Activated CD4-positive, alpha-beta T cell treated with anti-CD3 and anti-CD28 coated beads for 36 hours (primary cell): Measurements from ENCODE around the gene PABPC1L. TPM values are rescaled to one million over a fixed set of nuclear protein-coding genes. Genes with fewer than 3 reads are reported as not detected.

Experiments used
- ATAC-seq: fragments of 200-7000 bp; cut with Tn5 transposase; one replicate; pipeline ENCODE4 v1.10.0; 2021; ENCODE audit warnings: mild to moderate bottlenecking, moderate library complexity
- CTCF ChIA-PET: fragments of 350-600 bp; sonication (Branson Sonifier 250); formaldehyde crosslinking; loops from one replicate; lab custom pipeline; 2021; ENCODE audit warnings: antibody characterized with exemption; lab: Charles Lee
- POLR2A ChIA-PET: fragments of 350-600 bp; sonication (Branson Sonifier 250); formaldehyde crosslinking; loops from one replicate; lab custom pipeline; 2021; ENCODE audit warnings: antibody characterized with exemption, inconsistent platforms; lab: Charles Lee
- DNase-seq: peaks from one replicate; pipeline ENCODE4 v3.0.0-alpha.2; 2020
- H3K27ac Mint-ChIP-seq: one replicate; pipeline ENCODE4 v1.8.0; 2021; ENCODE audit warnings: mixed read lengths
- H3K27me3 Mint-ChIP-seq: one replicate; pipeline ENCODE4 v1.8.0; 2021; ENCODE audit warnings: mixed read lengths
- H3K36me3 Mint-ChIP-seq: one replicate; pipeline ENCODE4 v1.8.0; 2021; ENCODE audit warnings: low read depth, mixed read lengths
- H3K4me1 Mint-ChIP-seq: one replicate; pipeline ENCODE4 v1.8.0; 2021; ENCODE audit warnings: mixed read lengths
- H3K4me3 Mint-ChIP-seq: one replicate; pipeline ENCODE4 v1.8.0; 2021; ENCODE audit warnings: mild to moderate bottlenecking, moderate library complexity, mixed read lengths
- H3K9me3 Mint-ChIP-seq: one replicate; pipeline ENCODE4 v1.8.0; 2021; ENCODE audit warnings: low read depth, mixed read lengths
- intact Hi-C, 2 experiments: fragments of 100-400 bp; cut with DNase I in 1 of 2; cut with micrococcal nuclease in 1 of 2; formaldehyde crosslinking; loops; one replicate each; pipeline versions ENCODE4 v1.14.2 to v1.15.1; 2022 to 2024; cut with DNase I, micrococcal nuclease
- total RNA-seq, 2 experiments: library from RNA; stranded (reverse); gene quantifications; one replicate each; pipeline ENCODE4 v1.2.3, GENCODE V29; 2021

Gene PABPC1L
- total RNA-seq, 2 experiments from 2014 or later = 61.7 to 71.3 TPM

DNA sequence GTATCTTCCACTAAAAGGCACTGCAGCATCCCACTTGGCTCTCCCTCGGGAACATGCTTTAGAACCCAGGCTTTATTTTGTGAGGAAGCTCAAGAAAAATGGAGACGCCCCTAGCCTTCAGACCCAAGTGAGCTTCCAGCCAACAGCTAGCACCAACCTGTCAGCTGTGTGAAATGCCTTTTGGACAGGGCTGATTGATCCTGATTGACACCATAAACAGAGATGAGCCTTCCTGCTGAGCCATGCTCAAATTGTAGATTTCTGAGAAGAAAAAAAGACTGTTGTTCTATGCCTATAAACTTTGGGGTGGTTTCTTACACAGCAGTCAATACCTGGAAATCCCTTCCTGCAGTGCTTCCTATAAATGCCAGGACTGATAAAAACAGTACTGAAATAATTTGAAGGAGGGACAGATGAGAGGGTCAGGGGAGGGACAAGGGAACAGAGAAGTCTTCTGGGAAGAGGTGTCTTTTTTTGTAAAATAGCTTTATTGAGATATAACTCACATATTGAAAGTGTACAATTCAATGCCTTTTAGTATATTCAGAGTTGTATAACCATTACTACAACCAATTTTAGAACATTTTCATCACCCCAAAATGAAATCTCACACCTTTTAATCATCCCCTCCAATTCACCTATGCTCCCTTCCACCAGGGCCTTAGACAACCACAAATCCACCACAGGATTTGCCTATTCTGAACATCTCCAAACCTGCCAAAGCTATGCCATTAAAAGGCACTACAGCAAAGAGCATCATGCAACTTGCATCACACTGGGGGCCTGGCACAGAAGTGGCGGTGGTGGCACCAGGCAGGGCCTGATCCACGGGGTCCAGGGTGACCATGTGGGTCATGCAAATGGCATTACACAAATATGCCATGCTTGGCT, 53.7 kb downstream of the PABPC1L start:
- Mint-ChIP-seq H3K27ac (peak overlapping the region; percentile 3), H3K9me3 (no peaks in the 10 kb centered on the region), H3K36me3 (peaks cover 33% of the 10 kb centered on the region), H3K4me3 (no peak overlapping the region), H3K27me3 (no peaks in the 10 kb centered on the region), H3K4me1 (peaks cover 49% of the 10 kb centered on the region)
- no peak for ATAC-seq
- DNase-seq = no peak
- intact Hi-C loops = loop anchor here in 1 of 2 experiments (10.0 kb wide), 3 partner anchors 831 to 1011 kb away; partner anchors contain the start of genes DNTTIP1, SPATA25, WFDC3 and ZNF335
- POLR2A ChIA-PET = interaction anchor here (1.1 kb wide), 1 partner anchor 8 kb away, joined by 5 read pairs; no protein-coding TSS in a partner anchor
- CTCF ChIA-PET = interaction anchor here (0.6 to 1.0 kb wide), 2 partner anchors 24 to 27 kb away, joined by 4 read pairs; no protein-coding TSS in a partner anchor

DNA sequence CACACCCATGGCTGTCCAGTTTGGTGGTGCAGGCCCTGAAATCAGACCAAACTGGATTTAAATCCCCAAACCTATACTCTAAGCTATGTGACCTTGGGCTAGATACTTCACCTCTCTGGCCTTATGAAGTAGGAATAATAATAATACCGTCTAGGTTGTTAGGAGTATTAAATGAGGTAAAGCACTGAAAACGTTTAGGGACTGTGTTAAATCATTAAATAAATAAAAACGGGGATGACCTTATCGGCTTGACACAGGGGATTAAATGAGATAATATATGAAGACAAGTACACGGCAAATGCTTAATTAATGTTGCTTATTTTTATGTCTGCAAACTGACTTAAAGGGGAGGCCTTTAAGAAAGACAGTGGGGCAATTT, 55.8 kb downstream of the PABPC1L start:
- intact Hi-C loops = loop anchor here (1.0 to 10.0 kb wide), 13 partner anchors 53 to 1213 kb away; partner anchors contain the start of genes DNTTIP1 (in 1 of the 2), PABPC1L (in 1 of the 2), PIGT (in 1 of the 2) and SDC4 (in 1 of the 2)
- POLR2A ChIA-PET = no interaction called here

DNA sequence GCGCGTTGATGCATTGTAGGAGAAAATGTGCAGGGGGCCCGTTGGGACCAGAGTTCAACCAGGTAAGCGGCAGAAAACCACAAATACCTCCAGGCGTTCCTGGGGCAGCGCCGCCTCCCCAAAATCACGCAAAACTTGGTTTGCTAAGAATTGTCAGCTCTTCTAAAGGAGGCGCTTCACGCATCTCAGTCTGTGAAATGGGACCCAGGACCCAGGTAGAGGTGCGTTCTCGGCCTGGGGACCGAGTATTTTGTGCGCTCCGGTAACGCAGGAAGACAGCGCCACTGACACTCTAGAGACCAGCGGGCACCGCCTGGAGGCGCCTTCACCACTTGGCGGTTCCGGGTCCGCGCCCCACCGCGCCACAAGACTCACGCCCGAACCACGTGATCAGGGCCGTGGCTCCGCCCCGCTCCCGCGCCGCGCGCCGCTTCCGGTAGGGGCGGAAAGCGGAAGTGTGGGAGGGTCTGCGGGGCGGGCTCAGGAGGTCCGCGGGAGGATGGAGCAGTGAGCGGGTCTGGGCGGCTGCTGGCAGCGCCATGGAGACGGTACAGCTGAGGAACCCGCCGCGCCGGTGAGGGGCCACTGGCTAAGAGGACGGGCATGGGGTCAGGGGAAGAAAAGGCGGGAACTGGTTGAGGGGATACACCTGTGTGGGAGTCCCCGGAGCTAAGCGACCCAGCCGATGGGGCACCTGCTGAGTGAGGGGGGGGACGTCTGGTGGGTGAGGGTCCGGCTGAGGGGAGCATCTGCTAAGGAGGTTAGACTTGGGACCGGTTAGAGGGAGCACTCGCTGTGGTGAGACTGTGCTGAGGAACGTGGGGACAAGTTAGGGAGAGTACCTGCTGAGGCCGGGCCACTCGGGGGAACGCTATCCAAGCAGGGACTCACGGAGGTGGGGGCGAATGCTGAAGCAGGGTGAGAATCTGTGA, 56.4 kb downstream of the PABPC1L start, which contains the start of gene STK4:
TSS of gene STK4 (plus strand) at position 483 of the 932 bp plus-strand sequence. CDS start at position 540, 57 bp downstream.
- peaks cover 55% of the 10 kb centered on the region for H3K4me1 Mint-ChIP-seq
- H3K36me3 Mint-ChIP-seq = peaks cover 27% of the 10 kb centered on the region
- peak; percentile 71 for ATAC-seq

More for the DNA sequence above, 55.8 kb downstream of the PABPC1L start:
- Mint-ChIP-seq H3K4me3 (peak overlapping the region; percentile 94), H3K9me3 (no peaks in the 10 kb centered on the region), H3K27me3 (no peaks in the 10 kb centered on the region), H3K27ac (peak overlapping the region; percentile 98), H3K36me3 (peaks cover 27% of the 10 kb centered on the region), H3K4me1 (peaks cover 55% of the 10 kb centered on the region)
- ATAC-seq (no peak), DNase-seq (no peak)
- CTCF ChIA-PET = interaction anchor here (0.6 to 1.5 kb wide), 3 partner anchors 9 to 328 kb away, joined by 3 to 5 read pairs (median 4); no protein-coding TSS in a partner anchor

DNA sequence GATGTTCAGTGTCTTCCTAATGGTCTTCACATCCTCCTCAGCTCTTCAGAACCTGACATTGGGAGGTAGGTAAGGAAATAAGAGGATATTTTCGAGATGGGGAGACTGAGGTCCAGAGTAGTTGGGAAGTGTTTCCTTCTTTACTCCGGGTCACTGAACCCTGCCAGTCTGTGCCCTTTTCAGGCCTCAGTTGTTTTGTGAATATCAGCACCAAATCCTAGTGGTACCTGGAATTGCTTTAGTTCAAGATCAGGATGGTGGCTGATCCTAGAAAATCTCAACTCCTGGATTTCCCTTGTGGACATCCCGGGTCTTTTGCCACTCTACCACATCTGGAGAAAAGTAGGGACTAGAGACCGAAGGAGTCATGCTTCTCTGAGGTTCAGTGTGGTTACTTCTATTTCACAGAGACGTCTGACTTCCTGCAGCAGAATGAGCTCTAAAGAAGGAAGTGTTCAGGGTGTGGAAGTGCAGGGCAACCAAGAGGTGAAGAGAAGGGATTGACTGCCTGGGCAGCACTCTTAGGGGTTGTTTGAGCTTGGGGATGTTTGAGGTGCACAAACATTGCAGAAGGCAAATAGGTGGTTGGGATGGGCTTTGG, 57.4 kb downstream of the PABPC1L start:
- peak; percentile 41 for DNase-seq
- intact Hi-C loops = loop anchor here (2.0 to 10.0 kb wide), 11 partner anchors 55 to 1215 kb away; partner anchors contain the start of genes DNTTIP1 (in 1 of the 2), PABPC1L (in 1 of the 2), PIGT (in 1 of the 2) and SDC4 (in 1 of the 2)
- ChIA-PET CTCF (interaction anchor here (0.9 to 1.2 kb wide), 5 partner anchors 11 to 91 kb away, joined by 3 to 6 read pairs (median 4); no protein-coding TSS in a partner anchor), POLR2A (interaction anchor here (0.6 to 5.9 kb wide), 9 partner anchors 8 to 392 kb away, joined by 3 to 72 read pairs (median 5); partner anchors contain the start of genes TOMM34 and YWHAB)
- ATAC-seq = peak; percentile 16
- Mint-ChIP-seq H3K27ac (peak overlapping the region; percentile 98), H3K36me3 (peaks cover 27% of the 10 kb centered on the region), H3K4me1 (peaks cover 53% of the 10 kb centered on the region), H3K4me3 (peak overlapping the region; percentile 94), H3K9me3 (no peaks in the 10 kb centered on the region), H3K27me3 (no peaks in the 10 kb centered on the region)

More for the DNA sequence above, 56.4 kb downstream of the PABPC1L start, which contains the start of gene STK4:
- ChIA-PET CTCF (interaction anchor here (1.1 to 1.5 kb wide), 2 partner anchors 9 to 12 kb away, joined by 4 to 5 read pairs; no protein-coding TSS in a partner anchor), POLR2A (interaction anchor here (0.7 to 1.6 kb wide), 3 partner anchors 12 to 325 kb away, joined by 3 to 8 read pairs (median 3); no protein-coding TSS in a partner anchor)
- intact Hi-C loops = loop anchor here (1.0 to 10.0 kb wide), 13 partner anchors 54 to 1214 kb away; partner anchors contain the start of genes DNTTIP1 (in 1 of the 2), PABPC1L (in 1 of the 2), PIGT (in 1 of the 2) and SDC4 (in 1 of the 2)
- peak within 1 kb of the TSS; percentile 98 for H3K27ac Mint-ChIP-seq
- H3K27me3 Mint-ChIP-seq = no peaks in the 10 kb centered on the region
- H3K4me3 Mint-ChIP-seq = peak within 1 kb of the TSS; percentile 94
- no peaks in the 10 kb centered on the region for H3K9me3 Mint-ChIP-seq
- peak; percentile 97 for DNase-seq

DNA sequence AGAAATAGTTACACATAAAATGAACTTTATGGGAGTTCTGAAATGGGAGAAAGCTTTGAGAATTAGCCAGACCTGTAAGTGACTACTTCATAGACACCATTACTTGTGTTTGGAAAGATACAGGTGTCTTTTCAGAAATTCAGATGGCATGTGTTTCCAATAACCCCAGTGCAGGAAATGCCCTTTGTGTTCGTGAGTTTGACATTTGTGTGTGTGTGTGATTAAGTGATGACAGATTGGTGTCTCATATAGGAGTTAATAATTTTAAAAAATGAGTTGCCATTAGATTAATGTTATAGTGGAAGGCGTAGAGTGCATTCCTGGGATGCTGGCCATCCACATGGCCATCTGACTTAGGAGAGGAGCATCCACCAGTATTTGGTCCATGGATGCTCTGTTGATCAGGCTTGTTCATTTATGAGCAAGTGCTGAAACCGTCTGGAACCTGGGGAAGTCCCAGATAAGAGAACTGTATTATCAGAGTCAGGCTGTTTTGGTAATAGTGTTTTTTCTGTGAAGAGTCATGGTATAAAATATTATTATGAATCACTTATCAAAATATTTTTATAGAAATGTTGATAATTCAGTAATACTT, 59.5 kb downstream of the PABPC1L start:
- peaks cover 56% of the 10 kb centered on the region for H3K4me1 Mint-ChIP-seq
- peaks cover 45% of the 10 kb centered on the region for H3K36me3 Mint-ChIP-seq
- no peaks in the 10 kb centered on the region for H3K27me3 Mint-ChIP-seq
- POLR2A ChIA-PET = interaction anchor here (1.4 to 5.9 kb wide), 2 partner anchors 9 to 10 kb away, joined by 6 to 72 read pairs; partner anchors contain the start of gene TOMM34
- peak overlapping the region; percentile 94 for H3K4me3 Mint-ChIP-seq
- H3K9me3 Mint-ChIP-seq = no peaks in the 10 kb centered on the region
- peak overlapping the region; percentile 98 for H3K27ac Mint-ChIP-seq
- DNase-seq = peak; percentile 53
- peak; percentile 20 for ATAC-seq
- CTCF ChIA-PET = interaction anchor here (1.5 to 3.1 kb wide), 2 partner anchors 8 to 21 kb away, joined by 5 to 12 read pairs; no protein-coding TSS in a partner anchor
- intact Hi-C loops = loop anchor here (5.0 to 10.0 kb wide), 9 partner anchors 57 to 1217 kb away; partner anchors contain the start of genes DNTTIP1 (in 1 of the 2), PABPC1L (in 1 of the 2), PIGT (in 1 of the 2) and SERINC3 (in 1 of the 2)

DNA sequence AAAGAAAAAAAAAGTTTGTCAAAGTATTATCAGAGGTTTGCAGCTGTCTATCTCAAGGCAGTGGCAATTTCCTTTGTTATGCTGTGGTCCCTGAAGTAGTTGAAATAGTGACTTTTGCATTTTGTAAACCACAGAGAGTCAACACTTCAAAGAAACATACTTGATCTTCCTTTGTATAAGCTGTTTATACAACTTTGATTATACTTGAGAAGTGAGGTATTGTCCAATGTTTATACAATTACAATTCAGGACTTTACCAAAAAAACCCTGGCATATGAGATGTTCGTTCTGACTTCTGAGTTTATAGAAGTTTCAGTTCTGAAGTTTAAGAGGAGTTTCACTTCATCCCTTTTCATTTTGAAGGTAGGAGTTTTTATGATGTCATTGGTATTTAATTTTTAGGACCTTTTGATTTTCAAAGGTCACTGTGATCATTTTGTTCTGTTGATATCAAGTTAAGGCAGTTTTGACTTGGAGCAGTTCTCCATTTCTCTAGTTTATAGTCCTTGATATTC, 60.4 kb downstream of the PABPC1L start:
- Mint-ChIP-seq H3K4me1 (peaks cover 63% of the 10 kb centered on the region), H3K27ac (peak overlapping the region; percentile 98), H3K36me3 (peaks cover 54% of the 10 kb centered on the region), H3K9me3 (no peaks in the 10 kb centered on the region), H3K27me3 (no peaks in the 10 kb centered on the region), H3K4me3 (peak overlapping the region; percentile 94)
- no peak for ATAC-seq
- ChIA-PET CTCF (interaction anchor here (0.6 to 3.1 kb wide), 8 partner anchors 11 to 74 kb away, joined by 3 to 12 read pairs (median 4); partner anchors contain the start of gene TOMM34), POLR2A (interaction anchor here (0.6 to 5.9 kb wide), 7 partner anchors 8 to 85 kb away, joined by 3 to 72 read pairs (median 6); partner anchors contain the start of gene TOMM34)
- intact Hi-C loops = loop anchor here (2.0 to 10.0 kb wide), 4 partner anchors 83 to 782 kb away; no protein-coding TSS in a partner anchor
- no peak for DNase-seq

DNA sequence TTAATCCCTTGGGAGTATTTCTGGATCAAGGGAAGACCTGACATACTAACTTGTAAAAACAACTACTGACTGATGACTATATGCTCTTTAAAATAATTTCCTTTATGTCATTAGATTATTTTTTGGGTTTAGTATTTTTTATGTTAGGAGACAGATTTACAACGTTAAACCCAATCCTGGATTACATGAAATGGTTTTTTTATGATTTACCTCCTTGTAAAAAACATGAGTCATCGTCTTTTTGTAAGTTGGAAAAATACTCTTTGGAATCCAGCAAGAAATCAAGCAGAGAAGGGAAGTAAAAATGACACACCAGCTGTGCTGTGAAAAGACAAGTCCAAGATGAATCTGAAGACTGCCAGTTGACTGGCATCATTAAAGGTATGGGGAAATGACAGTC, 63.2 kb downstream of the PABPC1L start:
- intact Hi-C loops = loop anchor here in 1 of 2 experiments (5.0 to 10.0 kb wide), 2 partner anchors 478 to 779 kb away; no protein-coding TSS in a partner anchor
- H3K4me3 Mint-ChIP-seq = peak overlapping the region; percentile 24
- ChIA-PET POLR2A (interaction anchor here (0.6 kb wide), 1 partner anchor 12 kb away, joined by 3 read pairs; no protein-coding TSS in a partner anchor), CTCF (no interaction called here)
- H3K36me3 Mint-ChIP-seq = peaks cover 64% of the 10 kb centered on the region
- no peaks in the 10 kb centered on the region for H3K9me3 Mint-ChIP-seq
- peaks cover 84% of the 10 kb centered on the region for H3K4me1 Mint-ChIP-seq
- no peaks in the 10 kb centered on the region for H3K27me3 Mint-ChIP-seq
- DNase-seq (no peak), ATAC-seq (no peak)
- H3K27ac Mint-ChIP-seq = peak overlapping the region; percentile 78

DNA sequence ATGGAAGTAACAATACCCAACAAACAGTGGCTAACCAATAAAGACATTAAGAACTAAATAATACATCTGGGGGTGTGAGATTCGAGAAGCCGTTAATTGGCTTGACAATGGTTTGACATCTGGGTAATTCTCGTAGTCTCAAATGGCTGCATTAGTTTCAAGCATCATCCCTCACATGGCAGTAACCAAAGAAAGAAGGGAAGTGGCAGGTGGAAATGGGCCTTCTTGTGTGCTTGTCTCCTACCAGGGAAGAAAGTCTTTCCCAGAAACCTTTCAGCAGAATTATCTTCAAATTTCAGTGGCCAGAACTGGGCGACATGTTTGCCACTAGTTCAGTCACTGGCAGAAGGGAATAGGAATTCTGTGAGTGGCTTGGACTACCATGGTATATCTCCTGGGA, 66.8 kb downstream of the PABPC1L start:
- Mint-ChIP-seq H3K4me3 (no peak overlapping the region), H3K27ac (peak overlapping the region; percentile 64), H3K9me3 (no peaks in the 10 kb centered on the region), H3K4me1 (peaks cover 91% of the 10 kb centered on the region), H3K36me3 (peaks cover 80% of the 10 kb centered on the region), H3K27me3 (no peaks in the 10 kb centered on the region)
- intact Hi-C loops = loop anchor here in 1 of 2 experiments (10.0 kb wide), 1 partner anchor 482 kb away; no protein-coding TSS in a partner anchor
- POLR2A ChIA-PET = interaction anchor here (1.0 kb wide), 1 partner anchor 20 kb away, joined by 5 read pairs; no protein-coding TSS in a partner anchor
- DNase-seq (no peak), ATAC-seq (no peak)
- CTCF ChIA-PET = interaction anchor here (1.6 to 3.3 kb wide), 5 partner anchors 8 to 35 kb away, joined by 4 to 18 read pairs (median 6); no protein-coding TSS in a partner anchor
